HL-60 (cell line): ENCODE results near the gene DPH6.
A peak's percentile ranks its signal among the peaks of the same experiment; 100 is the strongest.

Source experiments
- DNase-seq, 2 experiments: peaks; one replicate each; pipeline ENCODE4 v3.0.0-alpha.2; 2010 to 2020; ENCODE audit warnings: low read depth in 1 of 2, low spot score in 1 of 2
- H3K27ac ChIP-seq: fragments of 250-450 bp; sonication (Bioruptor Pico); replicated peaks from 2 replicates; pipeline ENCODE4 v1.5.1; 2020; ENCODE audit warnings: mild to moderate bottlenecking, moderate library complexity
- H3K27me3 ChIP-seq: fragments of 250-450 bp; sonication (Bioruptor Pico); 2 replicates; pipeline ENCODE4 v1.5.1; 2021; ENCODE audit warnings: mild to moderate bottlenecking, moderate library complexity; ENCODE audit not compliant: insufficient read depth, poor library complexity, severe bottlenecking
- H3K4me3 ChIP-seq: replicated peaks from 2 replicates; pipeline ENCODE4 v1.5.1; 2011; ENCODE audit warnings: mild to moderate bottlenecking, control low read depth, low read length; ENCODE audit not compliant: insufficient read depth
- CTCF ChIP-seq: IDR thresholded peaks from one replicate; pipeline ENCODE4 v1.5.1; 2011; ENCODE audit warnings: low read length, control low read depth, inconsistent platforms; ENCODE audit not compliant: insufficient read depth
- GABPA ChIP-seq: IDR thresholded peaks from 2 replicates; pipeline ENCODE4 v1.6.1; 2012; ENCODE audit warnings: low read depth
- POLR2AphosphoS5 ChIP-seq: IDR thresholded peaks from 2 replicates; pipeline ENCODE4 v1.6.1; 2012; ENCODE audit warnings: low read depth
- REST ChIP-seq: IDR thresholded peaks from 2 replicates; pipeline ENCODE4 v1.6.1; 2012; ENCODE audit warnings: low read depth; ENCODE audit not compliant: insufficient replicate concordance
- SPI1 ChIP-seq: IDR thresholded peaks from 2 replicates; pipeline ENCODE4 v1.6.1; 2012; ENCODE audit warnings: low read depth, mild to moderate bottlenecking, borderline replicate concordance

DPH6 gene

GRCh38 chr15:35549567-35549966, 3.6 kb upstream of the DPH6 start:
- Histone ChIP-seq H3K4me3 (no peak overlapping the region), H3K27me3 (no peaks in the 10 kb centered on the region), H3K27ac (no peak overlapping the region)
- DNase-seq, result no peak
- no peak for TF ChIP-seq REST
- no peak for TF ChIP-seq SPI1
- no peak for TF ChIP-seq POLR2AphosphoS5
- TF ChIP-seq CTCF, result no peak
- TF ChIP-seq GABPA, result no peak

- DNase-seq, result no peak
- no peak overlapping the region for H3K27ac ChIP-seq
- H3K27me3 ChIP-seq, result no peaks in the 10 kb centered on the region
- no peak overlapping the region for H3K4me3 ChIP-seq
- no peak for TF ChIP-seq SPI1
- no peak for TF ChIP-seq GABPA
- no peak for TF ChIP-seq REST
- TF ChIP-seq CTCF, result no peak
- TF ChIP-seq POLR2AphosphoS5, result no peak
These were observed 2.5 kb upstream of the DPH6 start for GRCh38 chr15:35548435-35548834.

- H3K4me3 ChIP-seq, result no peak overlapping the region
- no peak for TF ChIP-seq SPI1
- no peak for TF ChIP-seq POLR2AphosphoS5
- DNase-seq, result no peak
- no peak overlapping the region for H3K27ac ChIP-seq
- no peaks in the 10 kb centered on the region for H3K27me3 ChIP-seq
These were observed 1.9 kb upstream of the DPH6 start for GRCh38 chr15:35547775-35548364.

- no peaks in the 10 kb centered on the region for H3K27me3 ChIP-seq
- peak in 1 of 2 experiments; percentile 52 for DNase-seq
- H3K27ac ChIP-seq, result peak overlapping the region; percentile 97
- peak overlapping the region; percentile 52 for H3K4me3 ChIP-seq
- TF ChIP-seq REST (no peak), GABPA (no peak), POLR2AphosphoS5 (no peak), SPI1 (peak; percentile 91), CTCF (no peak)
These were observed 781 bp upstream of the DPH6 start for GRCh38 chr15:35546511-35547381.
